Posterior vena cava (tissue), 2 donors: Measurements from ENCODE around the gene NOL4. TPM values are rescaled to one million over a fixed set of nuclear protein-coding genes. Genes with fewer than 3 reads are reported as not detected.

ENCODE experiments used
- DNase-seq: peaks from one replicate; pipeline ENCODE4 v3.0.0-alpha.2; 2020; ENCODE audit warnings: low spot score
- intact Hi-C, 2 donors: fragments of 100-400 bp; cut with DNase I; formaldehyde crosslinking; loops; one replicate each; pipeline versions ENCODE4 v1.14.1 to v1.14.2; 2022 to 2023
- total RNA-seq, 2 donors: library from RNA; stranded (reverse); fragmentation: NEBNext Ultra II Directional; extraction: Animal tissue kit (Norgen Biotek cat#: 25700); gene quantifications; one replicate each; pipeline ENCODE4 v1.2.1, GENCODE V29; 2021
- donor health status: DM: yes; HTN: yes; CAD: no.
- donor health status: DM: yes; HTN: yes; CAD: no.

The NOL4 gene
- total RNA-seq, 2 donors from 2014 or later: 0.38 to 0.79 TPM

GRCh38 chr18:34207344-34207851, 17.3 kb downstream of the NOL4 start:
- no peak for DNase-seq
- intact Hi-C loops: no loop called here

GRCh38 chr18:34203866-34204265, 20.8 kb downstream of the NOL4 start:
- no peak for DNase-seq
- intact Hi-C loops: no loop called here

GRCh38 chr18:34196256-34196655, 28.5 kb downstream of the NOL4 start:
- intact Hi-C loops: no loop called here
- no peak for DNase-seq

- intact Hi-C loops: no loop called here
- no peak for DNase-seq
Observed at GRCh38 chr18:34194239-34194638, 30.5 kb downstream of the NOL4 start.

GRCh38 chr18:34189656-34190435, 34.9 kb downstream of the NOL4 start:
- intact Hi-C loops: no loop called here

More at GRCh38 chr18:34189656-34190435, 34.9 kb downstream of the NOL4 start:
- DNase-seq: no peak
